Measurements from ENCODE around the gene ZCCHC14. TPM values are rescaled to one million over a fixed set of nuclear protein-coding genes. Genes with fewer than 3 reads are reported as not detected.
"Not testable (repeated sequence)": the region's sequence is repeated elsewhere in the genome, so short reads cannot be mapped to it uniquely, and the experiment has no call there.

ZCCHC14 gene
- total RNA-seq, 2 donors from 2014 or later: 10.6 to 18.0 TPM

DNA sequence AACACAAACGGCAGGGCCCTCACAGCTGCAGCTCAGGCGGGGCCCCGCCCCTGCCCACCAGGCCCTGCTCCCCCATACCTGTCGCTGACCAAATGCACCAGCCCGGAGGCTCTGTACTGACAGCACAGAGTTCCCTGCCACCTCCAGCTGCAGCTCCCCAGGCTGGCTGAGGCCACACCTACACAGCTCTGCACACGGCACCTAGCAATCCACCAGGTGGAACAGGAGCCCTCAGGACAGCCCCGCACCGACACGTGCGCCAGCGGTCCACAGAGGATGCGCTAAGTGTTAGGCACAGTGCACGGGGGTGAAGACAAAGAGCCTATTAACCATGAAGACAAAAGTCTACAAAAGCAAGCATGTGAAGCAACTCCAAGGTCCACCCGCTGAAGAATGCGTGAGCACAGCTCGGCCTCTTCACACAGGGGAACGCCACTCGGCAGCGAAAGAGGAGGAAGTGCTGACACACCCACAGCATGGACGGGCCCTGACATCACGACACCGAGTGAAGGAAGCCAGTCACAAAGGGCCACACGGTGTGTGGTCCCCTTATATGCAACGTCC is 5.4 kb downstream of the ZCCHC14 start:
- Histone ChIP-seq H3K27me3 (no peaks in the 10 kb centered on the region), H3K27ac (peak overlapping the region; percentile 36 to 46), H3K9me3 (no peaks in the 10 kb centered on the region), H3K36me3 (no peaks in the 10 kb centered on the region), H3K4me3 (no peak overlapping the region), H3K4me1 (peaks cover 0 to 82% of the 10 kb centered on the region in 2 donors)
- peak; percentile 84 for DNase-seq (ENCODE audit: low spot score)
- TF ChIP-seq, protein P1, sequence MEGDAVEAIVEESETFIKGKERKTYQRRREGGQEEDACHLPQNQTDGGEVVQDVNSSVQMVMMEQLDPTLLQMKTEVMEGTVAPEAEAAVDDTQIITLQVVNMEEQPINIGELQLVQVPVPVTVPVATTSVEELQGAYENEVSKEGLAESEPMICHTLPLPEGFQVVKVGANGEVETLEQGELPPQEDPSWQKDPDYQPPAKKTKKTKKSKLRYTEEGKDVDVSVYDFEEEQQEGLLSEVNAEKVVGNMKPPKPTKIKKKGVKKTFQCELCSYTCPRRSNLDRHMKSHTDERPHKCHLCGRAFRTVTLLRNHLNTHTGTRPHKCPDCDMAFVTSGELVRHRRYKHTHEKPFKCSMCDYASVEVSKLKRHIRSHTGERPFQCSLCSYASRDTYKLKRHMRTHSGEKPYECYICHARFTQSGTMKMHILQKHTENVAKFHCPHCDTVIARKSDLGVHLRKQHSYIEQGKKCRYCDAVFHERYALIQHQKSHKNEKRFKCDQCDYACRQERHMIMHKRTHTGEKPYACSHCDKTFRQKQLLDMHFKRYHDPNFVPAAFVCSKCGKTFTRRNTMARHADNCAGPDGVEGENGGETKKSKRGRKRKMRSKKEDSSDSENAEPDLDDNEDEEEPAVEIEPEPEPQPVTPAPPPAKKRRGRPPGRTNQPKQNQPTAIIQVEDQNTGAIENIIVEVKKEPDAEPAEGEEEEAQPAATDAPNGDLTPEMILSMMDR (IDR thresholded peaks at IDR 0.05): no peak

DNA sequence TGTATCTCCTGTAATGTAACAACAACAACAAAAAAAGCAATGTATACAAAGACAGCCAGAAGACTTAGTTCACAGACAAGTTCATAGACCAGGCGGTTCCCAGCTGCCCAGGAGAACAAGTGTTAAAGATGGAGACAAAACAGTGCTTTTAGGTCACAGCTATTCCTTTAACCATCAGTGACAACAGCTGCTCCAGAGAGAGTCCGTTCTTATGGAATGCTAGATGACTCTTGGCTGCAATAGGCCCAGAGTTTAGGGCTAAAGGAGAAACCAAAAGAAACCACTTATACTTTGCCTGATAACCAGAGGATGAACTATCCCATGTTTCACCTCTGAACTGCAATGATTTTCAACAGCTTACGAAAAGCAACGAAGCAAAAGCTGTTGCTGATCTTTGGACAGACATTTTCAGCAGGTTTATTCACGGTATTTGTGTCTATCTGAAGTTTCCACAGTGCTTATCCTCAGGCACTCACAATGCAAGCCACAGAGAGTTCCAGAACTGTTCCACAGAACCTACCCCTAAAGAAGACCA is 6.0 kb downstream of the ZCCHC14 start:
- Histone ChIP-seq H3K9me3 (no peaks in the 10 kb centered on the region), H3K4me3 (no peak overlapping the region), H3K36me3 (no peaks in the 10 kb centered on the region), H3K4me1 (peaks cover 0 to 89% of the 10 kb centered on the region in 2 donors), H3K27ac (peak overlapping the region in 1 of 2 donors; percentile 20), H3K27me3 (no peaks in the 10 kb centered on the region)
- no peak for DNase-seq (ENCODE audit: low spot score)
- TF ChIP-seq, protein P1 (IDR thresholded peaks at IDR 0.05): no peak

DNA sequence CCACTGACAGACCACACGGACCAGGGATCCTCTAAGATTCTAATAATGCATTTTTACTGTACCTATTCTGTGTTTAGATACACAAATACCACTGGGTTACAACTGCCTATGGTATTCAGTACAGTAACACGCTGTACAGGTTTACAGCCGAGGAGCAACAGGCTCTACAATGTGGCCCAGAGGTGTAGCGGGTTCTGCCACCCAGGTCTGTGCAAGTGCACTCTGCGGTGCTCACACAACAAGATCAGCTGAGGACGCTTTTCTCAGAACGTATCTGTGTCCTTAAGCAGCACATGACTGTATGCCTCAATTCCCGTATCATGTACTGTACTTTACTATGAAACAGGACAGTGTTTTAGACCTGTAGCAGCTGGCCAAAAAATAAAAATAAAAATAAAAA is 6.5 kb downstream of the ZCCHC14 start:
- Histone ChIP-seq H3K27me3 (no peaks in the 10 kb centered on the region), H3K27ac (peak overlapping the region in 1 of 2 donors; percentile 20), H3K4me1 (peaks cover 0 to 86% of the 10 kb centered on the region in 2 donors), H3K4me3 (no peak overlapping the region), H3K36me3 (no peaks in the 10 kb centered on the region), H3K9me3 (no peaks in the 10 kb centered on the region)
- no peak for DNase-seq (ENCODE audit: low spot score)
- TF ChIP-seq, protein P1 (IDR thresholded peaks at IDR 0.05): no peak

DNA sequence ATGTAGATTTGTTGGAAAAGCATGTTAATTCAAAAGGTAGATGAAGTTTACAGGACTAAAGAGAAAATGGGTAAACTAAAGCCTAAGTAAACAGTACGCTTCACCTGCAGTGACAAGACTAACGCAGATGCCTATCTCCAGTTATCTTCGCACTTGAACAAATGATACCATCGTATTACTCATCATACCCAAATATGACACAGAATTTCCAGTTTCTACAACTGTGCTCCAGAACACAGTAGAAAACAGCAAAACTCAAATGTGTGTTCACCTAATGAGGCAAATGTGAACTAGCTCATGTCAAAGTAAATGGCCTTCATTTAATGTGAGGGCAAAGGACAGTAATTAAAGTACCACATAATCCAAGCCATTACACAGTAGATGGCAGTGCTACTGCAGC is 7.0 kb downstream of the ZCCHC14 start:
- Histone ChIP-seq H3K4me1 (peaks cover 0 to 86% of the 10 kb centered on the region in 2 donors), H3K27ac (peak overlapping the region; percentile 26 to 51)
- H3K9me3 ChIP-seq; H3K4me3 ChIP-seq; H3K27me3 ChIP-seq; H3K36me3 ChIP-seq; DNase-seq (ENCODE audit: low spot score): not testable (repeated sequence)

DNA sequence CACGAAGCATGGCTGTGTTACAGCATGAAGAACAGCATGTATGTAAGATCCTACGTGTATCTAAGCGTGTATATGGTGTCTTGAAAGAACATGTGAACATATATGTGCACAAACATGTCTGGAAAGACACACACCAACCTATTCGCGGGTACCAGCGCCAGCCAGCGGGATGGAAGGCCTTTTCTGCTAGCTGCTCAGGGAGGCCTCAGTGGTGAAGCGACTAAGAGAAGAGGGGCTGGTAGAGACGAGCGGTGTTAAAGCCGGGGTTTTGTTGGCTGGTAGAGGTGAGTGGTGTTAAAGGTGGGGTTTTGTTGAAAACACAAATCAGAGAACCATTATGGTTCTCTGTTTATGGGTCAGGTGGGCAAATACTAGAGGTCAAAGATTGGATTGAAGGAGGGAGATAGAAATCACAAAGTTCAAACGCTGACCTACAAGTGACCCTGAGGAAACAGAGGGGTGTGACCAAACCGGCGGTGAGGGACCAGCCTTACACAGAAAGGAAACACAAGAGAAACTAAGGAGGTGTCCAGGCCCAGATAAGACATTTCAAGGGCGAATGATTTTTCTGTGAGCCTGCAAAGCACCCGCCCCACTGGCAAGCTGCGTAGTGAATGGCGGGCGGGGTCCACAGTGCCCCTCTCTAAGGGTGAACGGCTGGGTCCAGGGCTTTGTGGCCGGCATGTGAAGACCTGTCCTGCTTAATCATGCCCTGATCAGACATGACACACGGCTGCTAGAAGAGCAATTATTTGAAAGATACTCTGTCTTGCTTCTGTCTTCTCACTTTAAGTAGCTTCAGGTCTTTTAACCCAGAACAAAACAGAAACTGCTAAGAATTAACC is 8.1 kb downstream of the ZCCHC14 start:
- no peak for DNase-seq (ENCODE audit: low spot score)
- TF ChIP-seq, protein P1 (IDR thresholded peaks at IDR 0.05): no peak
- Histone ChIP-seq H3K36me3 (no peaks in the 10 kb centered on the region), H3K4me1 (peaks cover 0 to 76% of the 10 kb centered on the region in 2 donors), H3K27me3 (no peaks in the 10 kb centered on the region), H3K4me3 (no peak overlapping the region), H3K9me3 (no peaks in the 10 kb centered on the region), H3K27ac (peak overlapping the region; percentile 26 to 51)

DNA sequence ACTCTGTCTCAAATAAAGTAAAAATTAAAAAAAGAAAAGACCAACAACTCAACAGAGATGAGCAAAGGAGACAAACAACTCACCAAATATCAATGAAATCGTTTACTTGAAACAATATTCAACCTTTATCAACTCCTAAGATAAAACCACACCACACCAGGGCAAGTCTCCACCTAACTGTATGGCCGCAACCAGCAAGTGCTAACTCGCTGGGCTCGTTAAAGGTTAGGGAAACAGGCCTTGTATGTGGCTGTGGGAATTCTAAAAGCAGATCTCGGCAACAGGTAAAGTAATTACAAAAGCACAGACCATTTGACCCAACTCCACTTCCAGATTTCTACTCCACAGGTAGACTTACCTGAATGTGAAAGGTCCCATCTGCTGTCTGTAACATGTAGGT is 9.3 kb downstream of the ZCCHC14 start:
- Histone ChIP-seq H3K27ac (no peak overlapping the region), H3K27me3 (no peaks in the 10 kb centered on the region), H3K36me3 (no peaks in the 10 kb centered on the region), H3K9me3 (no peaks in the 10 kb centered on the region), H3K4me1 (peaks cover 0 to 64% of the 10 kb centered on the region in 2 donors), H3K4me3 (no peak overlapping the region)
- TF ChIP-seq, protein P1 (IDR thresholded peaks at IDR 0.05): no peak
- DNase-seq (ENCODE audit: low spot score): no peak

DNA sequence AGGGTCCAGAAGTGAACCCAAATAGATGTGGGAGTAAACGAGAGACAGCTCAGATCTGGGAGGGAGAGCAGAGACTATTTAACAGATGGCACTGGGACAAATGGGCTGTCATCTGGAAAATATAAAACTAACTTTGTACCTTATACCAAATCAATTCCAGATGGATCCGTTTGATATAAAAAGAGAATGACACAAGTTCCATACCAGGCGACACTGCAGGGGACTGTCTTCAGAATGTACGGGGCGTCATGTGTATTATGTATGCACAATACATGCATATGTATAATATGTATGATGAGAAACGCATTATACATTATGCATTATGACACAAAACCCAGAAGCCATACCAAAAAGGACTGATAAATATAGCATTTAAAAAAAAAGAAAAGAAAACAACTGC is 10.2 kb downstream of the ZCCHC14 start:
- H3K27ac ChIP-seq: peak overlapping the region; percentile 2 to 21
- DNase-seq (ENCODE audit: low spot score); H3K27me3 ChIP-seq; H3K9me3 ChIP-seq; H3K36me3 ChIP-seq; H3K4me3 ChIP-seq: not testable (repeated sequence)
- peaks cover 0 to 57% of the 10 kb centered on the region in 2 donors for H3K4me1 ChIP-seq
